GM19238 (cell line): ENCODE measurements around the gene CSH2.

ENCODE experiments used
- DNase-seq: peaks from one replicate; pipeline ENCODE4 v3.0.0; 2011; ENCODE audit warnings: low spot score; ENCODE audit not compliant: insufficient read length

CSH2 gene

DNA sequence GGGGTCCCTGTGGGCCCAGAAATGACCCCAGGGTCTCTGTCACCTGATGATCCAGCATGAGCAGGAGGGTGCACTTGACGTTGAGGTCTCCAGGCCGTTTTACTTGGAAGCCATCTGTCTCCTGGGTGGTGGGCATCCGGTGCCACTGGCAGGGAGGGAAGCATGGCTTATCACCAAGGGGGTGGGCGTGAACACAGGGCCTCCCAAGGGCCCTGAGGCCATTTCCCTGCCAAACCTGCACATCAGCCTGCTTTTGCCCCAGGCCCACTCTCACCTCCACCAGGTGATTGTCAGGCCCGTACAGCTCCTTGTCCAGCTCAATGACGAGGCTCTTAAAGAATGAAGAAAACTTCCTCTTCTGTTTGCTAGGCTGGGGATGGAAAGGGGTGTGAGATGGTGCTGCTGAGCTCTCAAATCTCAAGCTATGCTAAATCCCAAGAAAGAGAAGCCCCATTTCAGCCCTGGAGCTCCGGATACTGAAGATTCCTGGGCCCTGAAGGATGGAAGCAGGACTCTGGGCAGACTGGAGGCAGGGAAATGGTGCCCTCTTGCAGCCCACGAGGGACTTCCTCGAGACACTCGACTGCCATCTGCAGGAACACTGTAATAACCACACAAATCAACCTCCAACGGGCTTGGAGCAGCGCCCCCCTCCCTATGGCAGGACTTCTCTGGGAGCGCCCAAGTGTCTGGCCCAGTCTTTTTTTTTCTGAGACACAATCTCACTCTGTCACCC lies 38.9 kb downstream of the CSH2 start:
- DNase-seq = peak; percentile 55

DNA sequence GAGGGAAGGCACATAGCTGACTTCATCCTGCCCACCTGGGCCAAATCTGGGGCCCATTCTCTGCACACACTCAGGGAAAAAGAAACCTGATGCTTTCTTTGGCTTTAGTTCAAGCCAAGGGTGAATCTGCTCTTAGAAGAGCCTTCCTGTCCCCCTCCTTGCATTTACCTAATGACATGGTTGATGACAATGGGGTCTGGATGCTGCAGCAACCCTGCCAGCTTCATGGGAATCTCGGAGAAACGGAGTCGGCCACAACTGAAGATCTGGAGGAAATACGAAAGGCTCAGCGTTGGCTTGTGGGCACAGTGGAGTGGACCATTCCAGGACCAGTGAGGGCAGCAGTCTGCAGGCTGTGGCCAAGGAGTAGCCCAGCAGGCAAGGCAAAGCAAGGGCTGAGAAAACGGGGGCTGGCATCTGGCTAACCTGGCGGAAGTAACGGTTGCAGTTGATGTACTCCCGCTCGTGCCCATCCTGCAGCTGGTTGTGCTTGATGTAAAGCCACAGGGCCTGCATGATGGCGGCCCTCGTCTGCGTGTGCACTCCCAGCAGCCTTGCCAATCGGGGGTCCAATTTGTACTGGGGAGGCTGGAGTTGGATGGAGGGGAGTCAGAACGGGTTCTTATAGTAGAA lies 39.6 kb downstream of the CSH2 start:
- DNase-seq = no peak

DNA sequence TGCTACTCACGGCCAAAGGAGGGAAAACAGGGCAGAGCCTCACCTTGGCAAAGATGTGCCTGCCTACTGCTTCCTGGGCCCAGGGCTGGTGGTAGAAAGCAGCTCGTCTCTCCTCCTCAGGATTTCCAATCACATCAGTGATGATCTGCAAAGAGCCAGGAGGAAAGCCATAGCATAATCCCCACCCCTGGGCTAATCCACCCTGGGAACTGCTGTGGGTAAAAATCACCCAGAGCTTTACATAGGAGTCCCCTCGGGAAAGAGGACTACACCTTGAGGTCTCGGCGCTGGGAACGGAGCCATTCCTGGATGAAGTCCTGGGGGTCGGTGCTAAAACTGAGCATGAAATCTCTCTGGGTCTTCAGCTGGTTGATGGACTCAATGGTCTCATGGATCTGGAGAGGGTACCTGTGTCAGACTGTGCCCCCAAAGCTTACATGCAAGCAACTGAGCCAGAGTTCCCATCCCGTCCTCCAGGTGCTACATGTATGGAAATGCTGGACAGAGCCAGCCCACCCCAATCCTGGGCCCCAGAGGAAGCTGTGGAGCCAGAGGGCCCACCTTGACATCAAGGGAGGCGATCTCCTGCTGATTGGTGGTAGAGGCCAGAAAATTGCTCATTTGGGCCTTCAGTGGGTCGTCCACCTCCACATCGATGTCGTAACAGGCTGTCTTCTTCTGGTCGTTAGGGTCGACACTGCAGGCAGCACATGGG lies 40.3 kb downstream of the CSH2 start:
- no peak for DNase-seq

DNA sequence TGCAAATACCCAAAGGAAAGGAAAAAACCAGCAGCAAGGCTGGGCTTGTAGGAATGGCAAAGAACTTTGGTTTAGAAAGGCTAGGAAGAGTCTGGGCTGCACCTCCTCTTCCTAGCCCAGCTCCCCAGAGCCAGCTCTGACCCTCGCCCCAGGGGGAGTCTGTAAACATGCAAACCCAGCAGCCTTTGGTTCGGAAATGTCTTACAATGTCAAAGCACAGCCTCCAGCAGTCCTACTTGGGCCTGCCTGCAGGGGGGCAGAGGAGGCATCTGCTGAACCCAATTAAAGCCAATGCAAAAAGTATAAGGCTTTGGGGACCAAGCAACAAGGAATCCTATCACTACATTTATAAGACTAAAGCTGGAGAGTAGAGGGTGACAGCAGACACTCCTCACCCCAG lies 41.0 kb downstream of the CSH2 start:
- no peak for DNase-seq

DNA sequence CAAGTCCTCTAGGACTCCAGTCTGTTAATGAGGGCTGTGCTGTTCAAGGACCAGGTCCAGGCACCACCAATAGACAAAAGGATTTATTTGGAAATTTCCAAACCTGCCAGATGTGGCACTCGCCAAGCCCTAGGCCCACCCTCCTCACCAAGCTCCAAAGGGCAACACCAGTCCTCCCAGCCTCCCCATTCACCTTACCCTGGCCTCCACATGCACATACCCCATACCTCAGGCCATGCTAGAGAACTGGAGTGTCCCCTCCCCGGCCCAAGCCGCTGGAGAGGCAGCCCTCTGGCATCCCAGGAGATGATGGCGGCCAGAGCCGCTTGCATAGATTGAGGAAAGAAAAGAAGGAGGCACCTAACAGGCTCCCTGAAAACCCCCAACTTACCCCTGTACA lies 41.5 kb downstream of the CSH2 start:
- DNase-seq = no peak

DNA sequence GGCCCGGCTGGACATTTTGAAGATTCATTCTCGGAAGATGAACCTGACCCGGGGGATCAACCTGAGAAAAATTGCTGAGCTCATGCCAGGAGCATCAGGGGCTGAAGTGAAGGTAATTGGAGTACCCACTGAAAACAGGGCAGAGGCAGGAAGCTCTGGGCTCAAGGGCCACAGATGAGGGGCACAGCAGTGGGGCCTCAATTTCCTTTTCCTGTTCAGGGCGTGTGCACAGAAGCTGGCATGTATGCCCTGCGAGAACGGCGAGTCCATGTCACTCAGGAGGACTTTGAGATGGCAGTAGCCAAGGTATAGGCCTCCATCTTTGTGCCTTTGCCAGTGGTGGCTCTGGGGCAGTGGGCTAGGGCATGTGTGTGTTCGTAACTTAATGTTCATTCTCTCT lies 42.0 kb downstream of the CSH2 start:
- DNase-seq = no peak

DNA sequence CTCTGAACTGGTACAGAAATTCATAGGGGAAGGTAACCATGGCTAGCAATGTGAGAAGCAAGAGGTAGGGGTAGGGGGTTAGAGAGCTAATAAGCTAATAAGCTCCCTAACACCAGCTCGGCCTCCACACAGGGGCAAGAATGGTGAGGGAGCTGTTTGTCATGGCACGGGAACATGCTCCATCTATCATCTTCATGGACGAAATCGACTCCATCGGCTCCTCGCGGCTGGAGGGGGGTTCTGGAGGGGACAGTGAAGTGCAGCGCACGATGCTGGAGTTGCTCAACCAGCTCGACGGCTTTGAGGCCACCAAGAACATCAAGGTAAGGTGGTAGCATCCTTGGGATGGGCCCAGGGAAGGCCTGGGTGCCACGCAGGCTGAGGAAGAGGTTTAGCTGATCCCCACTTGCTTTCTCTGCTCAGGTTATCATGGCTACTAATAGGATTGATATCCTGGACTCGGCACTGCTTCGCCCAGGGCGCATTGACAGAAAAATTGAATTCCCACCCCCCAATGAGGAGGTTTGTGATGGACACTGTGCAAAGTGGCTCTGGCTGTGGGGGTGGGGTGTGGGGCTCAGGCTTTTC lies 42.5 kb downstream of the CSH2 start:
- DNase-seq = no peak

DNA sequence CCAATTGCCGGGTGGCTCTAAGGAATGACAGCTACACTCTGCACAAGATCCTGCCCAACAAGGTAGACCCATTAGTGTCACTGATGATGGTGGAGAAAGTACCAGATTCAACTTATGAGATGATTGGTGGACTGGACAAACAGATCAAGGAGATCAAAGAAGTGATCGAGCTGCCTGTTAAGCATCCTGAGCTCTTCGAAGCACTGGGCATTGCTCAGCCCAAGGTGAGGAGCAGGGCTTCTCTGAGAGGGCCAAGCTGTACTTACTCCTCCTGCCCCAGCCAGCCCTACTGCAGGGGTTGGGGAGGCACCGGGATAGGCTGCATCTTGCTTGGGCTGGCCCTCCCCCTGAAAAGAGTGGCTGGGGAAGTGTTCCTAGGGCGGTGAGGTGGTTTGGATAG lies 43.2 kb downstream of the CSH2 start:
- no peak for DNase-seq

DNA sequence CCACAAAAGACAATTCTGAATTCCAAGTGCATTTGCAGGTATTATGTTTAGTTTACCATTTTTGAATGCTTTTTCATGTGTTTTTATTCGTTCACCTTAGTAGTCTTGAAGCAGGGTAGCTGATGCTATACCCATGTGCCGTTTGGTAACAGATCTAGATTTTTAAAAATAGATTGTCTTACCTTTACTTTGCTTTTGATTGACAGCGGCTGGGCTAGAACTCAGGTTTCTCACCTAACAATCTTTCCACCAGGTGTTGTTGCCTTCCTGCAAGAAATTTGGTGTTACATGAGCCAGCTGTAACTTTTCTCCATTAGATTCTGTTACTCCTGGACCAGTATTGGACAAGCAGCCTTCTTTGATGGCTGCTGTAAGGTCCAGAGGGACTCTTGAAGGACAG lies 44.5 kb downstream of the CSH2 start:
- no peak for DNase-seq

DNA sequence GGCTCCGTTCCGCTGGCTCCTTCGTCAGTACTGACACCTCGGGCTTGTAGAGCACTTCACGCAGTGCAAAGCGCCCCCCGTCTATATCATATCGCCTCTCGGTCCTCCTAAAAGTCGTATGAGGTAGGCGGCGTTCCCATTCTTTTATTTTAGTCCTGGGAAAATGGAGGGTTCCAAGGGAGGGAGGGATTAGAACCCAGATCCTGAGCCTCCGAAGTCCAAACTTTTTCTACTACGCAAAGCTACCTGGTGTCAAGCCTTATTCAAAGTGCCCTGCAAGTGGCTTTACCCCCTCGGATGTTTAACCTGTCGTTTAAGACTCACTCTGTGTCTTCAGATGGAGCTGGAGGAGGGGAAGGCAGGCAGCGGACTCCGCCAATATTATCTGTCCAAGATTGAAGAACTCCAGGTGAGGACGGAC lies 45.7 kb downstream of the CSH2 start:
- no peak for DNase-seq

DNA sequence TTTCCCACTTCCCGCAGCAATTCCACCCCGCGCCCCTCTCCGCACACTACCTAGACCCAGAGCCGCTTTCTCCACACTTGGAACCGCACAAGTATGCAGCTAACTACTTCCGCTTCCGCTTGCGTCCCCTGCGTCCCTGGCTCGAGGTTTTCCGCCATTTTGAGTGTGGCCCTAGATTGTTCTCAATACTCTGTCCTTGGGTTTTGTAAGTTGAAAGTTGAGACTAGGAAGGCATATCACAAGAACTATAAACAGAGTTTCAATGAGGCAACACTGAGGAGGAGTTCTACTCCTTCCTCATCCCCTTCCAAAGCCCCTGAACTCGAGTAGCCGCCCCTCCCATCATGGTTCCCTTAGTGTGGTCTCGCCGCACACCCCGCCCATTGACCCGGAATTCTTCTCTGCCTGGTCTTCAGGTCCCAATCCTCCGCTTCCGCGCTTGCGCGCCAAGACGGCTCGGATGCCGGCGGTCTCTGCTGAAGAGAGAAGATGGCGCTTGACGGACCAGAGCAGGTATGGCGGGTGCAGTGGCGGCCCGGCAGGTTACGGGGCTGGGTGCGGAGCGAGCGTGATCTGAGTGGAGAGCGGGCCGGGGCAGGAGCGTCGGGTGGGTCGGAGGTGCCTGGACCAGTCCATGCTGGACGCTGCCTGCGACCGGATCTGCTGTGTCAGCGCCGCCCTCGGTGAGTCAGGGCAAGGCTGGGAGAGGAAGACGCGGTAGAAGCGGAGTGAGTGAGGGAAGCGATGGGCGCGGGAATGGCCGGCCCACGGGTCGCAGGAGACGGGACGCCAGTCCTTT lies 46.3 kb downstream of the CSH2 start, which contains the start of the genes FTSJ3 and PSMC5:
Gene FTSJ3 (minus strand): TSS at position 662 of the 799 bp plus-strand sequence. CDS start 761 bp downstream, outside the sequence.
Gene PSMC5 (plus strand): TSS at position 430 of the 799 bp plus-strand sequence. CDS start 60 bp downstream, at position 490.
- peak; percentile 91 for DNase-seq

DNA sequence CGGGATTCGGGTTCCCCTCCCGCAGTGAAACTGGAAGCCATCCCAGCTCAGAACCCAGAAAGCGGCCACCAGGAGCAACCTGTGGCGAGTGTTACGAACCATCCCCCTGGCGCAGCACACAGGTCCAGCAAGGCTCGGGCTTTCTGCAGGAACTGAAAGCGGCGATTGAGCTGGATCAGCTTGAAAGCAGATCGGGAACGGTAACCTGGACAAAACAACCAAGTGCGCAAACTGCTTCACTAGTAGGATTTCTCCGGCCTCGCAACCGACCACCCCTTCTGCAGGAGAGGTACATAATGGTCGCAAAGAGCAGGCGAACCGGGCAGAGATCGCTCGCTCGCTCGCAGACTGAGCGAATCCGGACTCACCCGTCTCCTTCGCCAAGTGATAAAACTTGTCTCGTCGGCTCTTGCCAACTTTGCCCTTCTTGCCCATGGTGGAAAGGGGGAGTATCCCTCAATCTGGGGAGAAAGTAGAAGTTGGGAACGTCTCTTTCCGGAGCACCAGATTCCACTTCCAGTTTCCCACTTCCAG lies 46.9 kb downstream of the CSH2 start:
- no peak for DNase-seq

DNA sequence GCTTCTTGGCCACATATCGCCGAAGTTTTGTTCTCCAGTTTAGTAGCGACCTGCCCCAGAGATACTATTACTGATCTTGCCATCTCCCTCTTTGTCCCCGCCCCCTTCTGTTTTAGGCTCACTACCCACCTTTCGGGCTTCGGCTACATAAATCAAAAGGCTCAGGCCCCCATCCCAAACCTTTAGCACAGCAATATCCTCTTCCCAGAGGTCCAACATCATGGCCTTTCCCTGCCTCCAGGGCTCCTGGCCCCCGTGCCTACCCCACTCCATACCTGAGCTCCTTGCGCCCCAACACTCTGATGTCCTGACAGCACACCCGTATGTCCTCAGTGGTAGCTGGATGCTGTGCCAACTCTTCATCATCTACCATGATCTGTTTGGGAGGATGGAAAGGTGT lies 49.1 kb downstream of the CSH2 start:
- DNase-seq = no peak

DNA sequence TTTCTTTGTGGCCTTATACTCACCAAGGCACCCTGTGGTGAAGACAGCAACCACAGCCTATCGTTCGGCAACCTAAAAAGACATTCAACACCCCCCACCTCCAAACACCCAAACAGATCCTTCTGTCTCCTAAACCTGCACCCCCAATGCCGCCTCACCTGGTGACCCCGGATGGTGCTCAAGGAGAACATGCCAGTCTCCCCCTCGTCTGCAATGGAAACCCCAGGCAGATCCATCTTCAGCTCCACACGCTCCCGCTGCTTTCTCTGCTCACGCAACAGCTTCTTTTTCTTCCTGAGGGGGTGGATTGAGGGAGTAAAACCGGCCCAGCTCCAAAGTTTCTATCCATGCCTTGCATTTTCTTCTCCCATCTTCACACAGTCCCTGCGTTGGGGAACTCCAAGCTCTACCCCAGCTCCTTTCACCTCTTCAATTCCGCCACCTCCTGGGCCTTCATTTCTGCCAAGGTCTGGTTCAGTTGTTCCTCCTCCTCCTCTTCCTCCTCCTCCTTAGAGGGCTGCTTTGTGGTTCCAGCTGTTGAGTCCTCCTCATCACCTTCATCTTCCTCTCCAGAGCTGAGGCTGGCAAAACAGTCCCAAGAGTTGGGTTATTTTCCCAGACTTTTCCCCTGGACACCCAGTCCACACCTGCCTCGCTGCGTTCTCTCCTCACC lies 49.7 kb downstream of the CSH2 start:
- no peak for DNase-seq

DNA sequence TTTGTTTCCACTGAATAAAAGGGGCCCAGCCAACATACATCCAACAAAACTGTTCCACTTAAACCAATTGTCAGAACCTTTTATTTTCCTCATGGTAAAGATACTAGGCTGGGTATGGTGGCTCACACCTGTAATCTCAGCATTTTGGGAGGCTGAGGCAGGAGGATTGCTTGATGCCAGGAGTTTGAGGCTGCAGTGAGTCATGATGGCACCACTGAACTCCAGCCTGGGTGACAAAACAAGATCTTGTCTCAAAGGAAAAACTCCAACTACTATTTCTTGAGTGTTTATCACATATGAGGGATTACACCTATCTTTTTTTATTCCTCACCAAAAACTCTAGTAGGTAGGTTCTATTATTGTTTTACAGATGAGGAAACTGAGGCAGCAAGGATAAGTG lies 50.9 kb downstream of the CSH2 start:
- no peak for DNase-seq
